Measurements from ENCODE around the gene APOLD1.

Gene APOLD1

GRCh38 chr12:12790956-12791355 is 5.5 kb downstream of the APOLD1 start:
- peaks cover 31% of the 10 kb centered on the region for H3K4me1 ChIP-seq (ENCODE audit: low read depth, poor library complexity, severe bottlenecking)
- no peak overlapping the region for H3K4me3 ChIP-seq (IDR thresholded peaks at IDR 0.05; ENCODE audit: insufficient read depth, low read depth, low read length)
- H3K36me3 ChIP-seq (ENCODE audit: insufficient read depth), result no peaks in the 10 kb centered on the region
- no peak overlapping the region for H3K27ac ChIP-seq
- H3K79me2 ChIP-seq (ENCODE audit: insufficient read depth, low read depth), result peaks cover 3% of the 10 kb centered on the region; the same call in 1 of the 2 replicates
- no peaks in the 10 kb centered on the region for H4K20me1 ChIP-seq (ENCODE audit: insufficient read depth)
- TF ChIP-seq, protein P1, sequence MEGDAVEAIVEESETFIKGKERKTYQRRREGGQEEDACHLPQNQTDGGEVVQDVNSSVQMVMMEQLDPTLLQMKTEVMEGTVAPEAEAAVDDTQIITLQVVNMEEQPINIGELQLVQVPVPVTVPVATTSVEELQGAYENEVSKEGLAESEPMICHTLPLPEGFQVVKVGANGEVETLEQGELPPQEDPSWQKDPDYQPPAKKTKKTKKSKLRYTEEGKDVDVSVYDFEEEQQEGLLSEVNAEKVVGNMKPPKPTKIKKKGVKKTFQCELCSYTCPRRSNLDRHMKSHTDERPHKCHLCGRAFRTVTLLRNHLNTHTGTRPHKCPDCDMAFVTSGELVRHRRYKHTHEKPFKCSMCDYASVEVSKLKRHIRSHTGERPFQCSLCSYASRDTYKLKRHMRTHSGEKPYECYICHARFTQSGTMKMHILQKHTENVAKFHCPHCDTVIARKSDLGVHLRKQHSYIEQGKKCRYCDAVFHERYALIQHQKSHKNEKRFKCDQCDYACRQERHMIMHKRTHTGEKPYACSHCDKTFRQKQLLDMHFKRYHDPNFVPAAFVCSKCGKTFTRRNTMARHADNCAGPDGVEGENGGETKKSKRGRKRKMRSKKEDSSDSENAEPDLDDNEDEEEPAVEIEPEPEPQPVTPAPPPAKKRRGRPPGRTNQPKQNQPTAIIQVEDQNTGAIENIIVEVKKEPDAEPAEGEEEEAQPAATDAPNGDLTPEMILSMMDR (conservative IDR thresholded peaks at IDR 0.05; ENCODE audit: low read depth, low read length), result no peak
- no peaks in the 10 kb centered on the region for H3K27me3 ChIP-seq (ENCODE audit: insufficient read depth, low read depth)
- no peak overlapping the region for H3K4me2 ChIP-seq
- H2AFZ ChIP-seq (ENCODE audit: low read depth), result no peak overlapping the region
- no peak overlapping the region for H3K9ac ChIP-seq

DNA sequence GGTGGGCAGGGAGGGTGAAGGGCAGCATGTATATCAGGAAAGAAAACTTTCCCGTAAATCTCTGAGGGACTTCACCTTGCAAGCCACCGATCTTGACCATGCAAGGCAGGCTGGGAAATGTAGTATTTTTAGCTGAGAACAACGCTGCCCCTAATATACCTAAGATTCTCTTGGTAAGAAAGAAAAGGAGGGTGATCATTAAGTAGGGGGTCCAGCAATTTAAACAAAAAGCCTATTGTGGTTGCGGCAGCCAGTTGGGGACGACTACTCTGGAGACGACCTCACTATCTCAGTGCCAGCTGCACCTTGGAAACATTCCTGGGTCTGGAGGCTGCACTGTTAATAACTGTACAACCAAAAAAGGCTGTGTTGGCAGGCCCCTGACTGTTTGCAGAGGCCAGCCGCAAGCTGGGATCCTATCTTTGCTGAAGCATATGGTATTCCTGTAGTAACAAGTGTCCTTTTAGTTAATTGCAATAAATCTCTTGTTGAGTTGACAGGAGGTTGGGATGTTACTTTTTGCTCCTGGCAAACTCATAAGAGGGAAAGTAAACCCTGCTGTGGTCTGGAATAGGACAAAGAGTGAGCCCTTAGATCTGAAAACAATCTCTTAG is 6.4 kb downstream of the APOLD1 start:
- TF ChIP-seq, protein P1 (conservative IDR thresholded peaks at IDR 0.05; ENCODE audit: low read depth, low read length), result no peak
- H2AFZ ChIP-seq (ENCODE audit: low read depth), result no peak overlapping the region
- no peaks in the 10 kb centered on the region for H3K36me3 ChIP-seq (ENCODE audit: insufficient read depth)
- peaks cover 3% of the 10 kb centered on the region; the same call in 1 of the 2 replicates for H3K79me2 ChIP-seq (ENCODE audit: insufficient read depth, low read depth)
- no peak overlapping the region for H3K9ac ChIP-seq
- H3K4me2 ChIP-seq, result no peak overlapping the region
- no peaks in the 10 kb centered on the region for H3K27me3 ChIP-seq (ENCODE audit: insufficient read depth, low read depth)
- H3K4me1 ChIP-seq (ENCODE audit: low read depth, poor library complexity, severe bottlenecking), result peaks cover 36% of the 10 kb centered on the region
- no peak overlapping the region for H3K4me3 ChIP-seq (IDR thresholded peaks at IDR 0.05; ENCODE audit: insufficient read depth, low read depth, low read length)
- no peaks in the 10 kb centered on the region for H4K20me1 ChIP-seq (ENCODE audit: insufficient read depth)
- no peak overlapping the region for H3K27ac ChIP-seq

GRCh38 chr12:12792421-12792820 is 7.0 kb downstream of the APOLD1 start:
- Histone ChIP-seq H4K20me1 (ENCODE audit: insufficient read depth) (no peaks in the 10 kb centered on the region), H3K4me2 (no peak overlapping the region), H3K36me3 (ENCODE audit: insufficient read depth) (no peaks in the 10 kb centered on the region), H3K79me2 (ENCODE audit: insufficient read depth, low read depth) (peaks cover 3% of the 10 kb centered on the region; the same call in 1 of the 2 replicates), H3K4me3 (IDR thresholded peaks at IDR 0.05; ENCODE audit: insufficient read depth, low read depth, low read length) (no peak overlapping the region), H2AFZ (ENCODE audit: low read depth) (no peak overlapping the region), H3K27ac (no peak overlapping the region), H3K27me3 (ENCODE audit: insufficient read depth, low read depth) (no peaks in the 10 kb centered on the region), H3K9ac (no peak overlapping the region), H3K4me1 (ENCODE audit: low read depth, poor library complexity, severe bottlenecking) (peaks cover 39% of the 10 kb centered on the region)
- TF ChIP-seq, protein P1 (conservative IDR thresholded peaks at IDR 0.05; ENCODE audit: low read depth, low read length), result no peak

GRCh38 chr12:12794686-12795085 is 9.2 kb downstream of the APOLD1 start:
- no peaks in the 10 kb centered on the region for H3K36me3 ChIP-seq (ENCODE audit: insufficient read depth)
- no peak overlapping the region for H3K4me2 ChIP-seq
- H2AFZ ChIP-seq (ENCODE audit: low read depth), result no peak overlapping the region
- TF ChIP-seq, protein P1 (conservative IDR thresholded peaks at IDR 0.05; ENCODE audit: low read depth, low read length), result no peak
- no peak overlapping the region for H3K27ac ChIP-seq
- no peaks in the 10 kb centered on the region for H3K79me2 ChIP-seq (ENCODE audit: insufficient read depth, low read depth)
- no peaks in the 10 kb centered on the region for H3K27me3 ChIP-seq (ENCODE audit: insufficient read depth, low read depth)
- H3K4me3 ChIP-seq (IDR thresholded peaks at IDR 0.05; ENCODE audit: insufficient read depth, low read depth, low read length), result no peak overlapping the region
- peaks cover 36% of the 10 kb centered on the region for H3K4me1 ChIP-seq (ENCODE audit: low read depth, poor library complexity, severe bottlenecking)
- no peaks in the 10 kb centered on the region for H4K20me1 ChIP-seq (ENCODE audit: insufficient read depth)
- no peak overlapping the region for H3K9ac ChIP-seq

All from KMS-11 (cell line).